Pancreas (tissue), 10 donors: ENCODE results near the gene CLC. TPM values are rescaled to one million over a fixed set of nuclear protein-coding genes. Genes with fewer than 3 reads are reported as not detected.

Experiments
- ATAC-seq, 4 donors: fragments of 200-7000 bp; cut with Tn5 transposase; one replicate each; pipeline versions ENCODE4 v1.8.0 to v1.9.1; 2020; ENCODE audit warnings: mild to moderate bottlenecking in 4 of 4, moderate library complexity in 4 of 4
- DNase-seq, 6 donors: peaks; one replicate each; pipeline ENCODE4 v3.0.0-alpha.2; 2020
- FAIRE-seq: peaks from 2 replicates; lab custom pipeline; 2012; peaks lifted over from hg19 to GRCh38; lab: Jason Lieb, UNC
- H3K27ac ChIP-seq, 4 donors: fragments of 200-600 bp; sonication (generic); 1 replicate in 3 of 4; 2 replicates in 1 of 4; pipeline versions ENCODE4 v1.5.0 to v1.8.0; 2020
- H3K27me3 ChIP-seq, 4 donors: fragments of 200-600 bp; one replicate each; pipeline ENCODE4 v1.8.0; 2021
- H3K36me3 ChIP-seq, 3 donors: fragments of 200-600 bp; sonication (generic) in 1 of 3; one replicate each; pipeline versions ENCODE4 v1.5.0 to v1.8.0; 2020 to 2021
- H3K4me1 ChIP-seq, 3 donors: fragments of 200-600 bp; one replicate each; pipeline ENCODE4 v1.8.0; 2021
- H3K4me3 ChIP-seq, 4 donors: fragments of 200-600 bp; sonication (generic) in 2 of 4; one replicate each; pipeline versions ENCODE4 v1.5.0 to v1.8.0; 2020 to 2021
- H3K9me3 ChIP-seq, 4 donors: fragments of 200-600 bp; one replicate each; pipeline ENCODE4 v1.8.0; 2021
- CTCF ChIP-seq, 4 donors: fragments of 200-600 bp; sonication (generic) in 3 of 4; IDR thresholded peaks; one replicate each; pipeline versions ENCODE4 v1.5.0 to v1.8.0; 2021; ENCODE audit warnings: antibody characterized with exemption in 4 of 4
- whole genome bisulfite sequencing, 2 donors: extraction: QIAGEN DNeasy Blood & Tissue Kit; methylation state at CpG; one replicate each; pipeline ENCODE4 v1.1.7; 2013; 5-methylcytosine and 5-hydroxymethylcytosine counted together
- intact Hi-C, 3 donors: fragments of 100-400 bp; cut with DNase I; formaldehyde crosslinking; loops; one replicate each; pipeline versions ENCODE4 v1.11.1 to v1.14.2; 2022
- polyA plus RNA-seq, 2 donors: library from polyadenylated mRNA; stranded (reverse); fragments of 200-250 nt; gene quantifications; one replicate each; pipeline ENCODE4 v1.2.3, GENCODE V29; 2013
- total RNA-seq, 6 donors: library from RNA; stranded (reverse); fragmentation: NEBNext Ultra II Directional in 4 of 6; extraction: Animal tissue kit (Norgen Biotek cat#: 25700) in 4 of 6; gene quantifications; one replicate each; pipeline versions ENCODE4 v1.2.1 to v1.2.4, GENCODE V29; 2021 to 2023
- donor health status: healthy with polysubstance abuse.
- donor health status: DM: no; HTN: no; CAD: no; lungs with moderate emphysema.
- donor health status: DM: no; HTN: no; CAD: no.
- donor health status: control.
- donor health status: control.
- donor health status: Bipolar disorder and iron deficiency.
- donor health status: DM: yes; HTN: yes; CAD: no.
- donor health status: DM: no; HTN: no; CAD: no.
- donor health status: DM: no; HTN: no; CAD: no.
- donor health status: DM: yes; HTN: yes; CAD: no.

Gene CLC
- total and polyA plus RNA-seq, 8 donors: 0.47 to 1.4 TPM; not detected in 6

DNA sequence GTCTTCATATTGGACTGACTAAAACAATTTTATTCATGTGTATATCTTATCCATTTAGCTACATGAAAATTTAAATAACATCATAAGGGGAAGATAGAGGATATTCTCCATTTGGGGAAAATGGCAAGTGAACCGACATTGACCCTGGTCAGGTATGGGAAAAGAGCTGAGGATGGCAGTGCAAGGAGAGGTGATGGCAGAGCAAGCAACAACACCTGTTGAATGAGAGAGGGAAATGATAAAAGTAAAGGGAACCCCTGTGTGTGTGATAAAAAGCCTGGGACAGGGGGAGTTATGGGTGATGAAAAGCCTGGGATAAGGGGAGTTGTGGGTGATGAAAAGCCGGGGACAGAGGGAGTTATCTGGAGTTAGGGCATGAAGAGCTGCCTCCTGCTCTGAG lies 4.0 kb downstream of the CLC start:
- DNase-seq (no peak), FAIRE-seq (no peak), ATAC-seq (no peak)
- 82 to 93% methylated on average over 2 of the region's 2 CpGs for WGBS, 2 donors
- intact Hi-C loops: no loop called here
- Histone ChIP-seq H3K27ac (no peak overlapping the region), H3K36me3 (no peaks in the 10 kb centered on the region), H3K4me3 (no peak overlapping the region), H3K27me3 (no peaks in the 10 kb centered on the region), H3K9me3 (no peaks in the 10 kb centered on the region), H3K4me1 (no peaks in the 10 kb centered on the region)
- TF ChIP-seq CTCF (IDR thresholded peaks at IDR 0.05): no peak

- Histone ChIP-seq H3K9me3 (no peaks in the 10 kb centered on the region), H3K4me1 (no peaks in the 10 kb centered on the region), H3K27ac (no peak overlapping the region), H3K36me3 (no peaks in the 10 kb centered on the region), H3K27me3 (no peaks in the 10 kb centered on the region), H3K4me3 (no peak overlapping the region)
- intact Hi-C loops: no loop called here
- FAIRE-seq (no peak), ATAC-seq (peak in 1 of 4 donors; percentile 41), DNase-seq (no peak)
- no peak for TF ChIP-seq CTCF (IDR thresholded peaks at IDR 0.05)
- WGBS, 2 donors: 89 to 91% methylated on average over 1 of the region's 1 CpG
Measured at GRCh38 chr19:39731685-39732084, 6.1 kb downstream of the CLC start.

- H3K27ac ChIP-seq: no peak overlapping the region
- WGBS, 2 donors: 48 to 72% methylated on average over 4 of the region's 4 CpGs
- FAIRE-seq (no peak), DNase-seq (no peak), ATAC-seq (no peak)
- H3K36me3 ChIP-seq: no peaks in the 10 kb centered on the region
- H3K4me3 ChIP-seq: no peak overlapping the region
- no peaks in the 10 kb centered on the region for H3K27me3 ChIP-seq
- intact Hi-C loops: no loop called here
- no peak for TF ChIP-seq CTCF (IDR thresholded peaks at IDR 0.05)
- H3K4me1 ChIP-seq: no peaks in the 10 kb centered on the region
- no peaks in the 10 kb centered on the region for H3K9me3 ChIP-seq
Measured at GRCh38 chr19:39729594-39729993, 8.2 kb downstream of the CLC start.

GRCh38 chr19:39728040-39728439 lies 9.8 kb downstream of the CLC start:
- no peaks in the 10 kb centered on the region for H3K9me3 ChIP-seq
- no peak overlapping the region for H3K4me3 ChIP-seq
- H3K27ac ChIP-seq: no peak overlapping the region
- TF ChIP-seq CTCF (IDR thresholded peaks at IDR 0.05): no peak
- H3K4me1 ChIP-seq: no peaks in the 10 kb centered on the region
- ATAC-seq (no peak), FAIRE-seq (no peak), DNase-seq (peak in 1 of 6 donors; percentile 8)
- intact Hi-C loops: no loop called here
- H3K27me3 ChIP-seq: no peaks in the 10 kb centered on the region
- no peaks in the 10 kb centered on the region for H3K36me3 ChIP-seq
- 42 to 44% methylated on average over 6 of the region's 6 CpGs for WGBS, 2 donors

DNA sequence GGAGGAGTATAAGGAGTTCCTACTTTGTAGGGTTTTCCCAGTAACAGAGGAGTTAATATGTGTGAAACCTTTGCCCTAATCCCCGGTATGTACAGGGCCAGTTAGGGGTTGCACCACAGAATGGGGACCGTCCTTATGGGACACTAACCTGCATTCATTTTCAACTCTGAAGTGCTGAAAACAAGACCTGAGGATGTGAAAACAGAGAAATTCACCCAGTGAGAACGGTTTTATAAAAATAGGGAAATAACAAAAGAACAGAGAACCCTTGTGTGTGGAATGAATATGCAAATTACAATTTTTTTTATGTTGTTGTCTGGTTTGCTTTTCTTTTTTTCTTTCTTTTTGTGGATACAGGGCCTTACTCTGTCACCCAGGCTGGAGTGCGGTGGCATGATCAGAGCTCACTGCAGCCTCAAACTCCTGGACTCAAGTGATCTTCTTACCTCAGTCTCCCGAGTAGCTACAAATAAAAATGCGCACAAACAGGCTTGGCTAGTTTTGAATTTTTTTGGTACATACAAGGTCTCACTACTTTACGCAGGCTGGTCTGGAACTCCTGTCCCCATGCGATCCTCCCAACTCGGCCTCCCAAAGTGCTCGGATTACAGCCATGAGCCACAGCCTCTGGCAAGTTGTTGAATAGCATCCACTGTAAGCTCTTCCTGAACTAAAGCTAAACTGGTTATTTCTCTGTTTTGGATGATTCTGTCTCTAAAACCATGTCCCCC lies 10.6 kb downstream of the CLC start:
- ATAC-seq (no peak), FAIRE-seq (no peak), DNase-seq (no peak)
- 77 to 88% methylated on average over 10 of the region's 10 CpGs for WGBS, 2 donors
- no peaks in the 10 kb centered on the region for H3K27me3 ChIP-seq
- H3K9me3 ChIP-seq: no peaks in the 10 kb centered on the region
- no peak for TF ChIP-seq CTCF (IDR thresholded peaks at IDR 0.05)
- intact Hi-C loops: no loop called here
- no peaks in the 10 kb centered on the region for H3K4me1 ChIP-seq
- no peaks in the 10 kb centered on the region for H3K36me3 ChIP-seq
- H3K4me3 ChIP-seq: no peak overlapping the region
- no peak overlapping the region for H3K27ac ChIP-seq
